ENCODE data around the gene ZNF683.

The ZNF683 gene

DNA sequence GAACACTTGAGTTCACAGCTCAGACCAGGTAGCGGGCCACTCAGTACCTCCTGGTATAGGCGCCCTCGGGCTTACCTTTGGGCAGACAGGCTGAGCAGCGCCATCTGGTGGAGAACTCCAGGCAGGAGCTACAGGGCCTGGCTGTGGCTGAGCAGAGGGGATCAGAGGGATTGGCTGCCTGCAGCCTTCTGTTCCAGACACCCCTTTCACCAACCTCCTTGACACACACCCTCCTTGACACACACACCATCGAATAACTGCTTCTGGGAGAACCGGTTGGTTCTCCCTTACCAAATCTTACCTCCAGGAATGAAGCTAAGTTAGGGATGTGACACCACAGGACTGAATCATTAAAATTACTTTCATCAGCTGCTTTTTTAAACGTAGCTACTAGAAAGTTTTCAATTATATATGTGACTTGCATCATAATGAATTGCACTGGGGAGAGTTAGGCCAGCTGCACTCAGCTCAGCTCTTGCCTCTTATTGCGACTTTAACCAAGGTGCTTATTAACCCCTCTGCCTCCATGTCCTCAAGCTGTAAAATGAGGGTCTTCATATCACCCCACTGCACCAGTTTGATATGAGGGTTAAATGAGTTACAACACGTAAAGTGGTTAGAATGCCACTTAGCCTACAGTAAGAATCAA, 44.7 kb upstream of the ZNF683 start:
- ChIA-PET POLR2A (interaction anchor here (0.7 to 1.5 kb wide), 3 partner anchors 15 to 132 kb away, joined by 4 to 8 read pairs (median 8); partner anchors contain the start of genes DHDDS and HMGN2), CTCF (interaction anchor here (0.5 to 4.2 kb wide), 60 partner anchors 8 to 1699 kb away, joined by 3 to 53 read pairs (median 4); partner anchors contain the start of genes CD52, CEP85, CRYBG2 and DHDDS)
- no peaks in the 10 kb centered on the region for H3K9me3 ChIP-seq (ENCODE audit: control insufficient read depth, insufficient read depth, low read depth, low read length)
- H3K27ac ChIP-seq (ENCODE audit: extremely low read depth, low read depth, low read length): no peak overlapping the region
- H3K4me1 ChIP-seq (ENCODE audit: control insufficient read depth, insufficient read depth, low read length): no peaks in the 10 kb centered on the region
- H3K36me3 ChIP-seq (ENCODE audit: control insufficient read depth in 2 of 2, insufficient read depth in 1 of 2, low read length in 2 of 2): no peaks in the 10 kb centered on the region
- H3K4me3 ChIP-seq (ENCODE audit: low read depth, low read length): no peak overlapping the region
- TF ChIP-seq ZNF549 (tag by site-specific recombination; IDR thresholded peaks at IDR 0.05) (no peak), ZNF654 (tag by site-specific recombination; IDR thresholded peaks at IDR 0.05; ENCODE audit: low read depth) (peak; percentile 62), ZNF792 (tag by site-specific recombination; IDR thresholded peaks at IDR 0.05) (no peak), ZNF157 (tag by site-specific recombination; IDR thresholded peaks at IDR 0.05) (no peak), ZNF518A (tag by site-specific recombination; conservative IDR thresholded peaks at IDR 0.05; ENCODE audit: low read depth) (no peak), ZNF175 (tag by site-specific recombination; IDR thresholded peaks at IDR 0.05) (no peak), IKZF3 (tag by site-specific recombination; IDR thresholded peaks at IDR 0.05) (no peak), ZNF18 (tag by site-specific recombination; IDR thresholded peaks at IDR 0.05) (no peak), ZNF624 (tag by site-specific recombination; IDR thresholded peaks at IDR 0.05) (no peak), ZNF132 (tag by site-specific recombination; IDR thresholded peaks at IDR 0.05; ENCODE audit: borderline replicate concordance) (no peak), KLF7 (tag by site-specific recombination; IDR thresholded peaks at IDR 0.05; ENCODE audit: borderline replicate concordance) (no peak), ZBTB48 (tag by site-specific recombination; IDR thresholded peaks at IDR 0.05) (no peak), PRDM1 (tag by site-specific recombination; IDR thresholded peaks at IDR 0.05) (peak; percentile 41; the same call in 1 of the 2 replicates), ZBTB21 (tag by site-specific recombination; IDR thresholded peaks at IDR 0.05) (no peak)
- TF ChIP-seq, protein P1, sequence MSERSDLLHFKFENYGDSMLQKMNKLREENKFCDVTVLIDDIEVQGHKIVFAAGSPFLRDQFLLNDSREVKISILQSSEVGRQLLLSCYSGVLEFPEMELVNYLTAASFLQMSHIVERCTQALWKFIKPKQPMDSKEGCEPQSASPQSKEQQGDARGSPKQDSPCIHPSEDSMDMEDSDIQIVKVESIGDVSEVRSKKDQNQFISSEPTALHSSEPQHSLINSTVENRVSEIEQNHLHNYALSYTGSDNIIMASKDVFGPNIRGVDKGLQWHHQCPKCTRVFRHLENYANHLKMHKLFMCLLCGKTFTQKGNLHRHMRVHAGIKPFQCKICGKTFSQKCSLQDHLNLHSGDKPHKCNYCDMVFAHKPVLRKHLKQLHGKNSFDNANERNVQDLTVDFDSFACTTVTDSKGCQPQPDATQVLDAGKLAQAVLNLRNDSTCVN (tag by site-specific recombination; optimal IDR thresholded peaks at IDR 0.05): no peak
- TF ChIP-seq, protein P2, sequence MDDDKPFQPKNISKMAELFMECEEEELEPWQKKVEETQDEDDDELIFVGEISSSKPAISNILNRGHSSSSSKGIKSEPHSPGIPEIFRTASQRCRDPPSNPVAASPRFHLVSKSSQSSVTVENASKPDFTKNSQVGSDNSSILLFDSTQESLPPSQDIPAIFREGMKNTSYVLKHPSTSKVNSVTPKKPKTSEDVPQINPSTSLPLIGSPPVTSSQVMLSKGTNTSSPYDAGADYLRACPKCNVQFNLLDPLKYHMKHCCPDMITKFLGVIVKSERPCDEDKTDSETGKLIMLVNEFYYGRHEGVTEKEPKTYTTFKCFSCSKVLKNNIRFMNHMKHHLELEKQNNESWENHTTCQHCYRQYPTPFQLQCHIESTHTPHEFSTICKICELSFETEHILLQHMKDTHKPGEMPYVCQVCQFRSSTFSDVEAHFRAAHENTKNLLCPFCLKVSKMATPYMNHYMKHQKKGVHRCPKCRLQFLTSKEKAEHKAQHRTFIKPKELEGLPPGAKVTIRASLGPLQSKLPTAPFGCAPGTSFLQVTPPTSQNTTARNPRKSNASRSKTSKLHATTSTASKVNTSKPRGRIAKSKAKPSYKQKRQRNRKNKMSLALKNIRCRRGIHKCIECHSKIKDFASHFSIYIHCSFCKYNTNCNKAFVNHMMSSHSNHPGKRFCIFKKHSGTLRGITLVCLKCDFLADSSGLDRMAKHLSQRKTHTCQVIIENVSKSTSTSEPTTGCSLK (tag by site-specific recombination; IDR thresholded peaks at IDR 0.05): no peak
- TF ChIP-seq, protein P3, sequence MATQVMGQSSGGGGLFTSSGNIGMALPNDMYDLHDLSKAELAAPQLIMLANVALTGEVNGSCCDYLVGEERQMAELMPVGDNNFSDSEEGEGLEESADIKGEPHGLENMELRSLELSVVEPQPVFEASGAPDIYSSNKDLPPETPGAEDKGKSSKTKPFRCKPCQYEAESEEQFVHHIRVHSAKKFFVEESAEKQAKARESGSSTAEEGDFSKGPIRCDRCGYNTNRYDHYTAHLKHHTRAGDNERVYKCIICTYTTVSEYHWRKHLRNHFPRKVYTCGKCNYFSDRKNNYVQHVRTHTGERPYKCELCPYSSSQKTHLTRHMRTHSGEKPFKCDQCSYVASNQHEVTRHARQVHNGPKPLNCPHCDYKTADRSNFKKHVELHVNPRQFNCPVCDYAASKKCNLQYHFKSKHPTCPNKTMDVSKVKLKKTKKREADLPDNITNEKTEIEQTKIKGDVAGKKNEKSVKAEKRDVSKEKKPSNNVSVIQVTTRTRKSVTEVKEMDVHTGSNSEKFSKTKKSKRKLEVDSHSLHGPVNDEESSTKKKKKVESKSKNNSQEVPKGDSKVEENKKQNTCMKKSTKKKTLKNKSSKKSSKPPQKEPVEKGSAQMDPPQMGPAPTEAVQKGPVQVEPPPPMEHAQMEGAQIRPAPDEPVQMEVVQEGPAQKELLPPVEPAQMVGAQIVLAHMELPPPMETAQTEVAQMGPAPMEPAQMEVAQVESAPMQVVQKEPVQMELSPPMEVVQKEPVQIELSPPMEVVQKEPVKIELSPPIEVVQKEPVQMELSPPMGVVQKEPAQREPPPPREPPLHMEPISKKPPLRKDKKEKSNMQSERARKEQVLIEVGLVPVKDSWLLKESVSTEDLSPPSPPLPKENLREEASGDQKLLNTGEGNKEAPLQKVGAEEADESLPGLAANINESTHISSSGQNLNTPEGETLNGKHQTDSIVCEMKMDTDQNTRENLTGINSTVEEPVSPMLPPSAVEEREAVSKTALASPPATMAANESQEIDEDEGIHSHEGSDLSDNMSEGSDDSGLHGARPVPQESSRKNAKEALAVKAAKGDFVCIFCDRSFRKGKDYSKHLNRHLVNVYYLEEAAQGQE (tag by site-specific recombination; IDR thresholded peaks at IDR 0.05): no peak
- TF ChIP-seq, protein P4, sequence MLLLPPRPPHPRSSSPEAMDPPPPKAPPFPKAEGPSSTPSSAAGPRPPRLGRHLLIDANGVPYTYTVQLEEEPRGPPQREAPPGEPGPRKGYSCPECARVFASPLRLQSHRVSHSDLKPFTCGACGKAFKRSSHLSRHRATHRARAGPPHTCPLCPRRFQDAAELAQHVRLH (tag by site-specific recombination; IDR thresholded peaks at IDR 0.05): no peak
- TF ChIP-seq, protein P5, sequence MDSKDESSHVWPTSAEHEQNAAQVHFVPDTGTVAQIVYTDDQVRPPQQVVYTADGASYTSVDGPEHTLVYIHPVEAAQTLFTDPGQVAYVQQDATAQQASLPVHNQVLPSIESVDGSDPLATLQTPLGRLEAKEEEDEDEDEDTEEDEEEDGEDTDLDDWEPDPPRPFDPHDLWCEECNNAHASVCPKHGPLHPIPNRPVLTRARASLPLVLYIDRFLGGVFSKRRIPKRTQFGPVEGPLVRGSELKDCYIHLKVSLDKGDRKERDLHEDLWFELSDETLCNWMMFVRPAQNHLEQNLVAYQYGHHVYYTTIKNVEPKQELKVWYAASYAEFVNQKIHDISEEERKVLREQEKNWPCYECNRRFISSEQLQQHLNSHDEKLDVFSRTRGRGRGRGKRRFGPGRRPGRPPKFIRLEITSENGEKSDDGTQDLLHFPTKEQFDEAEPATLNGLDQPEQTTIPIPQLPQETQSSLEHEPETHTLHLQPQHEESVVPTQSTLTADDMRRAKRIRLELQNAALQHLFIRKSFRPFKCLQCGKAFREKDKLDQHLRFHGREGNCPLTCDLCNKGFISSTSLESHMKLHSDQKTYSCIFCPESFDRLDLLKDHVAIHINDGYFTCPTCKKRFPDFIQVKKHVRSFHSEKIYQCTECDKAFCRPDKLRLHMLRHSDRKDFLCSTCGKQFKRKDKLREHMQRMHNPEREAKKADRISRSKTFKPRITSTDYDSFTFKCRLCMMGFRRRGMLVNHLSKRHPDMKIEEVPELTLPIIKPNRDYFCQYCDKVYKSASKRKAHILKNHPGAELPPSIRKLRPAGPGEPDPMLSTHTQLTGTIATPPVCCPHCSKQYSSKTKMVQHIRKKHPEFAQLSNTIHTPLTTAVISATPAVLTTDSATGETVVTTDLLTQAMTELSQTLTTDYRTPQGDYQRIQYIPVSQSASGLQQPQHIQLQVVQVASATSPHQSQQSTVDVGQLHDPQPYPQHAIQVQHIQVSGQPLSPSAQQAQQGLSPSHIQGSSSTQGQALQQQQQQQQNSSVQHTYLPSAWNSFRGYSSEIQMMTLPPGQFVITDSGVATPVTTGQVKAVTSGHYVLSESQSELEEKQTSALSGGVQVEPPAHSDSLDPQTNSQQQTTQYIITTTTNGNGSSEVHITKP (tag by site-specific recombination; IDR thresholded peaks at IDR 0.05): no peak
